Upper lobe of left lung (tissue), 4 donors: ENCODE measurements around the gene REPS1.

Experiments
- CTCF ChIP-seq, 6 experiments: fragments of 450-650 bp in 4 of 6; fragments of 200-600 bp in 2 of 6; sonication (generic) in 2 of 6; IDR thresholded peaks; one replicate each; pipeline ENCODE4 v1.5.1; 2016 to 2019; ENCODE audit warnings: antibody characterized with exemption in 6 of 6
- POLR2AphosphoS5 ChIP-seq, 2 donors: sonication (generic); formaldehyde crosslinking; IDR thresholded peaks; one replicate each; pipeline ENCODE4 v1.5.1; 2017; ENCODE audit warnings: antibody characterized with exemption in 2 of 2

- TF ChIP-seq CTCF (IDR thresholded peaks at IDR 0.05) (no peak), POLR2AphosphoS5 (IDR thresholded peaks at IDR 0.05) (no peak)
These were observed 62.2 kb downstream of the REPS1 start for GRCh38 chr6:138925806-138926205.
